Vagina (tissue), 2 donors: ENCODE data around the gene TTC7B. TPM values are rescaled to one million over a fixed set of nuclear protein-coding genes. Genes with fewer than 3 reads are reported as not detected.

Source experiments
- DNase-seq, 2 donors: peaks; one replicate each; pipeline ENCODE4 v3.0.0-alpha.2; 2017; ENCODE audit errors: extremely low spot score in 2 of 2
- H3K27ac ChIP-seq: fragments of 200-600 bp; sonication (generic); one replicate; pipeline ENCODE4 v1.5.1; 2019
- H3K27me3 ChIP-seq: fragments of 200-600 bp; sonication (generic); one replicate; pipeline ENCODE4 v1.5.1; 2019
- H3K36me3 ChIP-seq, 2 donors: fragments of 200-600 bp; sonication (generic); one replicate each; pipeline ENCODE4 v1.5.1; 2017 to 2019
- H3K4me1 ChIP-seq: fragments of 200-600 bp; sonication (generic); one replicate; pipeline ENCODE4 v1.5.1; 2019
- H3K4me3 ChIP-seq, 2 donors: fragments of 200-600 bp; sonication (generic); 1 replicate in 1 of 2; 2 replicates in 1 of 2; pipeline ENCODE4 v1.5.1; 2016 to 2019
- H3K9me3 ChIP-seq: fragments of 200-600 bp; sonication (generic); one replicate; pipeline ENCODE4 v1.5.1; 2019
- CTCF ChIP-seq, 3 experiments: fragments of 450-650 bp in 2 of 3; fragments of 200-600 bp in 1 of 3; sonication (generic) in 1 of 3; IDR thresholded peaks; one replicate each; pipeline ENCODE4 v1.5.1; 2017 to 2019; ENCODE audit warnings: antibody characterized with exemption in 3 of 3, mild to moderate bottlenecking in 2 of 3, moderate library complexity in 2 of 3
- POLR2A ChIP-seq, 2 donors: fragments of 450-650 bp; IDR thresholded peaks; one replicate each; pipeline ENCODE4 v1.6.1; 2017; ENCODE audit warnings: antibody characterized with exemption in 2 of 2, mild to moderate bottlenecking in 2 of 2, moderate library complexity in 2 of 2
- POLR2AphosphoS5 ChIP-seq, 2 donors: sonication (generic); formaldehyde crosslinking; IDR thresholded peaks; one replicate each; pipeline ENCODE4 v1.9.0; 2017; ENCODE audit warnings: antibody characterized with exemption in 2 of 2, mild to moderate bottlenecking in 2 of 2, low read depth in 1 of 2; ENCODE audit not compliant: insufficient read depth in 1 of 2
- intact Hi-C: fragments of 100-400 bp; cut with DNase I; formaldehyde crosslinking; loops from one replicate; pipeline ENCODE4 v1.15.1; 2023
- total RNA-seq: library from RNA; depleted of rRNA; stranded (reverse); fragments of >200 nt; gene quantifications from one replicate; pipeline ENCODE4 v1.2.3, GENCODE V29; 2016

TTC7B gene
- total RNA-seq, 1 donor from 2014 or later, result 56.0 TPM

GRCh38 chr14:90499908-90500664 is 316.1 kb downstream of the TTC7B start:
- Histone ChIP-seq H3K4me3 (no peak overlapping the region), H3K27ac (no peak overlapping the region), H3K36me3 (no peaks in the 10 kb centered on the region), H3K9me3 (no peaks in the 10 kb centered on the region), H3K4me1 (no peaks in the 10 kb centered on the region), H3K27me3 (no peaks in the 10 kb centered on the region)
- intact Hi-C loops, result no loop called here
- DNase-seq, result no peak
- TF ChIP-seq POLR2A (IDR thresholded peaks at IDR 0.05), result no peak
- TF ChIP-seq CTCF (IDR thresholded peaks at IDR 0.05), result no peak
- no peak for TF ChIP-seq POLR2AphosphoS5 (IDR thresholded peaks at IDR 0.05; ENCODE audit: insufficient read depth in 1 of 2, low read depth in 1 of 2)

- intact Hi-C loops, result no loop called here
- H3K9me3 ChIP-seq, result no peaks in the 10 kb centered on the region
- H3K4me3 ChIP-seq, result no peak overlapping the region
- no peaks in the 10 kb centered on the region for H3K27me3 ChIP-seq
- H3K36me3 ChIP-seq, result no peaks in the 10 kb centered on the region
- H3K4me1 ChIP-seq, result no peaks in the 10 kb centered on the region
- no peak for DNase-seq
- no peak overlapping the region for H3K27ac ChIP-seq
- TF ChIP-seq POLR2A (IDR thresholded peaks at IDR 0.05) (no peak), POLR2AphosphoS5 (IDR thresholded peaks at IDR 0.05; ENCODE audit: insufficient read depth in 1 of 2, low read depth in 1 of 2) (no peak), CTCF (IDR thresholded peaks at IDR 0.05) (no peak)
These were observed 317.1 kb downstream of the TTC7B start for GRCh38 chr14:90499121-90499520.

GRCh38 chr14:90498198-90498597 is 318.0 kb downstream of the TTC7B start:
- intact Hi-C loops, result no loop called here
- Histone ChIP-seq H3K4me1 (no peaks in the 10 kb centered on the region), H3K27me3 (no peaks in the 10 kb centered on the region), H3K4me3 (no peak overlapping the region), H3K9me3 (no peaks in the 10 kb centered on the region), H3K27ac (no peak overlapping the region), H3K36me3 (no peaks in the 10 kb centered on the region)
- TF ChIP-seq POLR2A (IDR thresholded peaks at IDR 0.05) (no peak), POLR2AphosphoS5 (IDR thresholded peaks at IDR 0.05; ENCODE audit: insufficient read depth in 1 of 2, low read depth in 1 of 2) (no peak), CTCF (IDR thresholded peaks at IDR 0.05) (no peak)
- no peak for DNase-seq

GRCh38 chr14:90496379-90496778 is 319.9 kb downstream of the TTC7B start:
- Histone ChIP-seq H3K36me3 (no peaks in the 10 kb centered on the region), H3K27me3 (no peaks in the 10 kb centered on the region), H3K27ac (no peak overlapping the region), H3K4me3 (no peak overlapping the region), H3K4me1 (peaks cover 11% of the 10 kb centered on the region), H3K9me3 (no peaks in the 10 kb centered on the region)
- DNase-seq, result no peak
- intact Hi-C loops, result no loop called here
- no peak for TF ChIP-seq POLR2A (IDR thresholded peaks at IDR 0.05)

GRCh38 chr14:90495357-90496276 is 320.6 kb downstream of the TTC7B start:
- intact Hi-C loops, result no loop called here
- DNase-seq, result peak in 1 of 2 donors; percentile 70
- Histone ChIP-seq H3K27me3 (no peaks in the 10 kb centered on the region), H3K4me1 (peaks cover 14% of the 10 kb centered on the region), H3K4me3 (no peak overlapping the region), H3K27ac (no peak overlapping the region), H3K9me3 (no peaks in the 10 kb centered on the region), H3K36me3 (no peaks in the 10 kb centered on the region)
- TF ChIP-seq POLR2A (IDR thresholded peaks at IDR 0.05) (no peak), POLR2AphosphoS5 (IDR thresholded peaks at IDR 0.05; ENCODE audit: insufficient read depth in 1 of 2, low read depth in 1 of 2) (no peak), CTCF (IDR thresholded peaks at IDR 0.05) (no peak)
